ENCODE results near the gene SPATA33. TPM values are rescaled to one million over a fixed set of nuclear protein-coding genes. Genes with fewer than 3 reads are reported as not detected.

The SPATA33 gene
- total RNA-seq, 2 experiments from 2014 or later, result 4.4 to 7.1 TPM

- ChIA-PET CTCF (no interaction called here), POLR2A (no interaction called here)
- TF ChIP-seq, protein P1, sequence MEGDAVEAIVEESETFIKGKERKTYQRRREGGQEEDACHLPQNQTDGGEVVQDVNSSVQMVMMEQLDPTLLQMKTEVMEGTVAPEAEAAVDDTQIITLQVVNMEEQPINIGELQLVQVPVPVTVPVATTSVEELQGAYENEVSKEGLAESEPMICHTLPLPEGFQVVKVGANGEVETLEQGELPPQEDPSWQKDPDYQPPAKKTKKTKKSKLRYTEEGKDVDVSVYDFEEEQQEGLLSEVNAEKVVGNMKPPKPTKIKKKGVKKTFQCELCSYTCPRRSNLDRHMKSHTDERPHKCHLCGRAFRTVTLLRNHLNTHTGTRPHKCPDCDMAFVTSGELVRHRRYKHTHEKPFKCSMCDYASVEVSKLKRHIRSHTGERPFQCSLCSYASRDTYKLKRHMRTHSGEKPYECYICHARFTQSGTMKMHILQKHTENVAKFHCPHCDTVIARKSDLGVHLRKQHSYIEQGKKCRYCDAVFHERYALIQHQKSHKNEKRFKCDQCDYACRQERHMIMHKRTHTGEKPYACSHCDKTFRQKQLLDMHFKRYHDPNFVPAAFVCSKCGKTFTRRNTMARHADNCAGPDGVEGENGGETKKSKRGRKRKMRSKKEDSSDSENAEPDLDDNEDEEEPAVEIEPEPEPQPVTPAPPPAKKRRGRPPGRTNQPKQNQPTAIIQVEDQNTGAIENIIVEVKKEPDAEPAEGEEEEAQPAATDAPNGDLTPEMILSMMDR (IDR thresholded peaks at IDR 0.05), result no peak
- no peaks in the 10 kb centered on the region for H3K4me1 ChIP-seq (ENCODE audit: insufficient read depth, low read length)
- no peaks in the 10 kb centered on the region for H3K36me3 ChIP-seq (ENCODE audit: insufficient read depth, low read length)
- peaks cover 0 to 2% of the 10 kb centered on the region in 2 experiments for H3K27me3 ChIP-seq (ENCODE audit: control insufficient read depth in 1 of 2, insufficient read depth in 2 of 2, low read length in 2 of 2)
- H3K9me3 ChIP-seq (ENCODE audit: control insufficient read depth in 1 of 2, insufficient read depth in 1 of 2, low read length in 2 of 2), result no peaks in the 10 kb centered on the region
- H3K4me1 Mint-ChIP-seq (ENCODE audit: low read depth), result no peaks in the 10 kb centered on the region
- H3K4me3 Mint-ChIP-seq, result no peak overlapping the region
- H3K27ac ChIP-seq (ENCODE audit: low read depth in 1 of 2, low read length in 2 of 2), result no peak overlapping the region
- no peaks in the 10 kb centered on the region for H3K36me3 Mint-ChIP-seq (ENCODE audit: low read depth)
- H3K4me3 ChIP-seq (ENCODE audit: low read length), result no peak overlapping the region
- ATAC-seq (ENCODE audit: poor library complexity) (no peak), DNase-seq (no peak)
- intact Hi-C loops (cut with DNase I, micrococcal nuclease), result no loop called here
- no peak overlapping the region for H3K27ac Mint-ChIP-seq
- no peaks in the 10 kb centered on the region for H3K9me3 Mint-ChIP-seq
- H3K27me3 Mint-ChIP-seq, result no peaks in the 10 kb centered on the region
Observed at GRCh38 chr16:89623511-89624261, 34.0 kb upstream of the SPATA33 start.

GRCh38 chr16:89624777-89625761, 32.6 kb upstream of the SPATA33 start:
- TF ChIP-seq, protein P1 (IDR thresholded peaks at IDR 0.05), result no peak
- Histone ChIP-seq H3K9me3 (ENCODE audit: control insufficient read depth in 1 of 2, insufficient read depth in 1 of 2, low read length in 2 of 2) (peaks cover 0 to 8% of the 10 kb centered on the region in 2 experiments), H3K27me3 (ENCODE audit: control insufficient read depth in 1 of 2, insufficient read depth in 2 of 2, low read length in 2 of 2) (peaks cover 0 to 2% of the 10 kb centered on the region in 2 experiments), H3K4me3 (ENCODE audit: low read length) (no peak overlapping the region), H3K36me3 (ENCODE audit: insufficient read depth, low read length) (no peaks in the 10 kb centered on the region), H3K4me1 (ENCODE audit: insufficient read depth, low read length) (no peaks in the 10 kb centered on the region), H3K27ac (ENCODE audit: low read depth in 1 of 2, low read length in 2 of 2) (no peak overlapping the region)
- no peak for DNase-seq
- H3K9me3 Mint-ChIP-seq, result no peaks in the 10 kb centered on the region
- H3K27me3 Mint-ChIP-seq, result no peaks in the 10 kb centered on the region
- ChIA-PET POLR2A (no interaction called here), CTCF (no interaction called here)
- no peak overlapping the region for H3K4me3 Mint-ChIP-seq
- no peaks in the 10 kb centered on the region for H3K36me3 Mint-ChIP-seq (ENCODE audit: low read depth)
- ATAC-seq (ENCODE audit: poor library complexity), result no peak
- no peaks in the 10 kb centered on the region for H3K4me1 Mint-ChIP-seq (ENCODE audit: low read depth)
- intact Hi-C loops (cut with DNase I, micrococcal nuclease), result no loop called here
- H3K27ac Mint-ChIP-seq, result no peak overlapping the region

DNA sequence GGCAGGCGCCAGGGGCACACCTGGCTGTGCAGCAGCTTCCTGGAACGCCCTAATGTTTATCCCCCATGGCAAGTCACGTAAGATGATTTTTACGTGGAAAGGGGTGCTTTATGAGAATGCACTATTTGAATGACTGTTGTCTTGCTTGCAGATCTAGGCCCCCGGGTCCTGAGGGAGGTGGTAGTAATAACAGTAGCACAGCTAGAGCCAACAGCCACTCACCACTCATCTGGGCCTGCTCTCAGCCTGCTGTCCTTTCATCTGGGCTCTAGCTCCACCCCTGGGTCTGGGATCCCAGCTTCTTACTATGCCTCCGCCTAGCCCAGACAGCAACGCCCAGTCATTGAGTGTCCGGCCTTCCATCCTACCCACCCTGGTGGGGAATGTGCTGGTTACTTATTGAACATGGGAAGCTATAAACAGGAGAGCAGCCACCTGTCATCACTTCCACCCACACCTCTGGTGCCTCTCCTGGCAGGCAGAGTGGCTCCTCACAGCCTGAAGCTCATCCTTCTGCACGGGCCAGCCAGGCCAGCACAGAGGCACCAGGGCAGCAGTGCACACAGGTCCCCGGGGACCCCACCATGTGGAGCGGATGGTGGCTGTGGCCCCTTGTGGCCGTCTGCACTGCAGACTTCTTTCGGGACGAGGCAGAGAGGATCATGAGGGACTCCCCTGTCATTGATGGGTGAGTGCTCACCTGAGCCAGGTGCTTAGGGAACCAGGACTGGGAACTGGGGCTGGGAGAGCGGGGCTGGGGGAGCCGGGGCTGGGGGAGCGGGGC, 27.6 kb upstream of the SPATA33 start:
- Histone ChIP-seq H3K27ac (ENCODE audit: low read depth in 1 of 2, low read length in 2 of 2) (no peak overlapping the region), H3K4me3 (ENCODE audit: low read length) (no peak overlapping the region), H3K4me1 (ENCODE audit: insufficient read depth, low read length) (no peaks in the 10 kb centered on the region), H3K27me3 (ENCODE audit: control insufficient read depth in 1 of 2, insufficient read depth in 2 of 2, low read length in 2 of 2) (peaks cover 0 to 5% of the 10 kb centered on the region in 2 experiments), H3K36me3 (ENCODE audit: insufficient read depth, low read length) (no peaks in the 10 kb centered on the region), H3K9me3 (ENCODE audit: control insufficient read depth in 1 of 2, insufficient read depth in 1 of 2, low read length in 2 of 2) (peaks cover 0 to 11% of the 10 kb centered on the region in 2 experiments)
- H3K9me3 Mint-ChIP-seq, result no peaks in the 10 kb centered on the region
- intact Hi-C loops (cut with DNase I, micrococcal nuclease), result no loop called here
- H3K4me3 Mint-ChIP-seq, result no peak overlapping the region
- ChIA-PET CTCF (no interaction called here), POLR2A (no interaction called here)
- H3K4me1 Mint-ChIP-seq (ENCODE audit: low read depth), result no peaks in the 10 kb centered on the region
- H3K36me3 Mint-ChIP-seq (ENCODE audit: low read depth), result no peaks in the 10 kb centered on the region
- ATAC-seq (ENCODE audit: poor library complexity) (no peak), DNase-seq (no peak)
- TF ChIP-seq, protein P1 (IDR thresholded peaks at IDR 0.05), result no peak
- H3K27ac Mint-ChIP-seq, result no peak overlapping the region
- H3K27me3 Mint-ChIP-seq, result no peaks in the 10 kb centered on the region
